ENCODE results near the gene SAT2. TPM values are rescaled to one million over a fixed set of nuclear protein-coding genes. Genes with fewer than 3 reads are reported as not detected.
A peak's percentile ranks its signal among the peaks of the same experiment; 100 is the strongest.

The SAT2 gene
- total RNA-seq, 1 donor from 2014 or later: 45.0 TPM

DNA sequence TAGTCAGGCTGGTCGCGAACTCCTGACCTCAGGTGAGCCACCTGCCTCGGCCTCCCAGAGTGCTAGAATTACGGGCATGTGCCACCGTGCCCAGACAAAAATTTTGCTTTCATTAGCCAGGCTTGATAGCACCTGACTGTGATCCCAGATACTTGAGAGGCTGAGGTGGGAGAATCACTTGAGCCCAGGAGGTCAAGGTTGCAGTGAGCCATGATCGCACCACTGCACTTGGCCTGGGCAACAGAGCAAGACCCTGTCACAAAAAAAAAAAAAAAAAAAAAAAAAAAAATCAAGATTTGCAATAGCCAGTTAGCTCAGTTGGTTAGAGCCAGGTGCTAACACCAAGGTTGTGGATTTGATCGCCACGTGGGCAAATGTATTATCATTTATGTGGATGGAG lies 6.8 kb downstream of the SAT2 start:
- no peak overlapping the region for H3K27ac Mint-ChIP-seq
- no peak overlapping the region for H3K4me3 Mint-ChIP-seq
- ChIA-PET CTCF (no interaction called here), POLR2A (interaction anchor here (0.5 to 0.6 kb wide), 2 partner anchors 175 to 361 kb away, joined by 4 to 12 read pairs; no protein-coding TSS in a partner anchor)
- ATAC-seq (ENCODE audit: low read depth) (no peak), DNase-seq (no peak)
- H3K36me3 Mint-ChIP-seq (ENCODE audit: low read depth): no peaks in the 10 kb centered on the region
- TF ChIP-seq CTCF (IDR thresholded peaks at IDR 0.05): no peak
- H3K4me1 Mint-ChIP-seq: no peaks in the 10 kb centered on the region
- H3K9me3 Mint-ChIP-seq: no peaks in the 10 kb centered on the region
- intact Hi-C loops (cut with micrococcal nuclease): no loop called here
- no peaks in the 10 kb centered on the region for H3K27me3 Mint-ChIP-seq

DNA sequence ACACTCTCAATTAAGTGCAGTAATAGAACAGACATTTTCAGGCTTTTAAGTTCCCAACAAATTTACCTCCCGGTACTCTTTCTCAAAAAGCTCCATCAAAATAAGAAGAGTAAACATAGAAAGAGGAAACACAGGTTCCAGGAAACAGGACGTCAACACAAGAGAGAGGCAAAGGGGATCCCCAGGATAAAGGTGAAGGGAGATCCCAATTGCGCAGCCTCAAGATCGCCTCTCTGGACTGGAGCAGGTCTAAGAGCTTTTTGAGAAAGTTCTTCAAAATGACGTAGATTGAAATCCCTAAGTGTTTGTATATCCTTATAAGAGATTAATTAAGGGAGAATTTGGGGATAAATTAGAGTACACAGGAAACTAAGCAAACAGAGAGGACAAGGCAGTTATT lies 9.0 kb downstream of the SAT2 start:
- H3K27me3 Mint-ChIP-seq: no peaks in the 10 kb centered on the region
- no peak overlapping the region for H3K27ac Mint-ChIP-seq
- intact Hi-C loops (cut with micrococcal nuclease): no loop called here
- TF ChIP-seq CTCF (IDR thresholded peaks at IDR 0.05): no peak
- H3K4me1 Mint-ChIP-seq: peaks cover 7% of the 10 kb centered on the region
- no peaks in the 10 kb centered on the region for H3K9me3 Mint-ChIP-seq
- no peak overlapping the region for H3K4me3 Mint-ChIP-seq
- ChIA-PET POLR2A (interaction anchor here (1.0 kb wide), 1 partner anchor 32 kb away, joined by 3 read pairs; the partner anchor contains the start of gene ATP1B2), CTCF (no interaction called here)
- no peaks in the 10 kb centered on the region for H3K36me3 Mint-ChIP-seq (ENCODE audit: low read depth)
- ATAC-seq (ENCODE audit: low read depth) (no peak), DNase-seq (no peak)

DNA sequence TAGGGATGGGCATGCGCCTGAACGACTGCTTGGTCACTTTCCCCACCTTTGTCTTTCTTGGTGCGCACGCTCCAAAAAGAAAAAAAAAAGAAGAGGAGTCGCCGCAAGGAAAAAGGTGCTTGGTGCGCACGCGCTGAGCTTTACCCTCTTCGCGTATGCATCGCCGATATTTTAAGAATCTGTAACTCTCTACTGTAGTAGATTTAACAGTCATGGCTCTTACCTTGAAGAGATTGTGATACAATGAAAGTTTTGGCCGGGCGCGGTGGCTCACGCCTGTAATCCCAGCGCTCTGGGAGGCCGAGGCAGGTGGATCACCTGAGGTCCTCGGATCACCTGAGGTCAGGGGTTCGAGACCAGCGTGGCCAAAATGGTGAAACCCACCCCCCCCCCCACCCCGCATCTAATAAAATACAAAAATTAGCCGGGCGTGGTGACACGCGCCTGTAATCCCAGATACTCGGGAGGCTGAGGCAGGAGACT lies 12.3 kb downstream of the SAT2 start:
- peak overlapping the region; percentile 87 for H3K4me3 Mint-ChIP-seq
- ATAC-seq (ENCODE audit: low read depth) (peak; percentile 14), DNase-seq (no peak)
- intact Hi-C loops (cut with micrococcal nuclease): loop anchor here (1.0 to 2.0 kb wide), 8 partner anchors 12 to 241 kb away; partner anchors contain the start of genes ATP1B2, MPDU1, NAA38 and SAT2
- ChIA-PET CTCF (interaction anchor here (1.1 to 1.6 kb wide), 4 partner anchors 26 to 72 kb away, joined by 3 to 7 read pairs (median 4); partner anchors contain the start of genes SENP3, SOX15 and TP53), POLR2A (interaction anchor here (0.6 to 6.1 kb wide), 13 partner anchors 11 to 571 kb away, joined by 3 to 109 read pairs (median 4); partner anchors contain the start of genes ACADVL, ATP1B2, CD68 and DLG4)
- H3K9me3 Mint-ChIP-seq: no peaks in the 10 kb centered on the region
- peaks cover 35% of the 10 kb centered on the region for H3K4me1 Mint-ChIP-seq
- H3K27me3 Mint-ChIP-seq: no peaks in the 10 kb centered on the region
- peaks cover 13% of the 10 kb centered on the region for H3K36me3 Mint-ChIP-seq (ENCODE audit: low read depth)
- TF ChIP-seq CTCF (IDR thresholded peaks at IDR 0.05): no peak
- H3K27ac Mint-ChIP-seq: peak overlapping the region; percentile 93

GRCh38 chr17:7614425-7615264 lies 13.0 kb downstream of the SAT2 start, which contains the start of gene FXR2:
Gene FXR2, minus strand, starts transcription at chr17:7614897. Its CDS starts 365 bp downstream, at chr17:7614532.
- Mint-ChIP-seq H3K27ac (peak within 1 kb of the TSS; percentile 93), H3K9me3 (no peaks in the 10 kb centered on the region), H3K27me3 (no peaks in the 10 kb centered on the region), H3K4me3 (peak within 1 kb of the TSS; percentile 87), H3K4me1 (peaks cover 37% of the 10 kb centered on the region), H3K36me3 (ENCODE audit: low read depth) (peaks cover 15% of the 10 kb centered on the region)
- DNase-seq (peak; percentile 97), ATAC-seq (ENCODE audit: low read depth) (peak; percentile 93)
- CTCF ChIA-PET: interaction anchor here (1.1 to 1.6 kb wide), 4 partner anchors 25 to 73 kb away, joined by 3 to 7 read pairs (median 4); partner anchors contain the start of genes SENP3, SOX15 and TP53
- no peak for TF ChIP-seq CTCF (IDR thresholded peaks at IDR 0.05)
- intact Hi-C loops (cut with micrococcal nuclease): loop anchor here (1.0 to 2.0 kb wide), 9 partner anchors 13 to 242 kb away; partner anchors contain the start of genes ATP1B2, MPDU1, NAA38 and SAT2
- POLR2A ChIA-PET: interaction anchor here (0.6 to 6.1 kb wide), 16 partner anchors 12 to 571 kb away, joined by 3 to 109 read pairs (median 3); partner anchors contain the start of genes ACADVL, ACAP1, ATP1B2 and CD68
